A549 (cell line): Measurements from ENCODE around the gene GAL3ST2. TPM values are rescaled to one million over a fixed set of nuclear protein-coding genes. Genes with fewer than 3 reads are reported as not detected.

Experiments
- polyA plus RNA-seq, 4 experiments: library from polyadenylated mRNA; depleted of rRNA in 3 of 4; stranded (reverse); fragments of >200 nt; fragmentation: RNase III in 1 of 4; extraction: RNeasy Plus Mini Kit Qiagen cat#74134 plus additional on column Dnase treatment in 1 of 4; gene quantifications; 2 replicates in 3 of 4; 3 replicates in 1 of 4; pipeline ENCODE4 v1.2.3, GENCODE V29; 2011 to 2017

GAL3ST2 gene
- polyA plus RNA-seq, 2 of the 4 experiments (the other 2 are of a cell fraction) = 0.61 TPM; not detected in 1

Other genes starting within 250 kb of the GAL3ST2 start
- gene BOK, start 218.1 kb upstream of the GAL3ST2 start, polyA plus RNA-seq (2011; rRNA removed) = 5.0 and 5.5 TPM in 2 replicates
- gene BOK, start 218.1 kb upstream of the GAL3ST2 start, polyA plus RNA-seq (2017; fragmentation: RNase III; extraction: RNeasy Plus Mini Kit Qiagen cat#74134 plus additional on column Dnase treatment) = 12.0 to 13.0 TPM (median 12.6 TPM) in 3 replicates
- 36.1 and 37.3 TPM in 2 replicates for gene THAP4, start 139.7 kb upstream of the GAL3ST2 start, polyA plus RNA-seq (2011; rRNA removed)
- 51.0 to 56.7 TPM (median 53.2 TPM) in 3 replicates for gene THAP4, start 139.7 kb upstream of the GAL3ST2 start, polyA plus RNA-seq (2017; fragmentation: RNase III; extraction: RNeasy Plus Mini Kit Qiagen cat#74134 plus additional on column Dnase treatment)
- gene ATG4B, start 139.1 kb upstream of the GAL3ST2 start, polyA plus RNA-seq (2011; rRNA removed) = 75.2 and 75.6 TPM in 2 replicates
- 68.8 to 74.7 TPM (median 70.3 TPM) in 3 replicates for gene ATG4B, start 139.1 kb upstream of the GAL3ST2 start, polyA plus RNA-seq (2017; fragmentation: RNase III; extraction: RNeasy Plus Mini Kit Qiagen cat#74134 plus additional on column Dnase treatment)
- 62.7 and 68.7 TPM in 2 replicates for gene DTYMK, start 90.0 kb upstream of the GAL3ST2 start, polyA plus RNA-seq (2011; rRNA removed)
- gene DTYMK, start 90.0 kb upstream of the GAL3ST2 start, polyA plus RNA-seq (2017; fragmentation: RNase III; extraction: RNeasy Plus Mini Kit Qiagen cat#74134 plus additional on column Dnase treatment) = 90.7 to 99.5 TPM (median 98.9 TPM) in 3 replicates
- gene ING5, start 74.8 kb upstream of the GAL3ST2 start, polyA plus RNA-seq (2011; rRNA removed) = 28.4 and 28.6 TPM in 2 replicates
- 29.6 to 31.0 TPM (median 30.1 TPM) in 3 replicates for gene ING5, start 74.8 kb upstream of the GAL3ST2 start, polyA plus RNA-seq (2017; fragmentation: RNase III; extraction: RNeasy Plus Mini Kit Qiagen cat#74134 plus additional on column Dnase treatment)
- gene D2HGDH, start 42.2 kb upstream of the GAL3ST2 start, polyA plus RNA-seq (2011; rRNA removed) = 6.5 and 7.0 TPM in 2 replicates
- 16.5 to 18.8 TPM (median 18.5 TPM) in 3 replicates for gene D2HGDH, start 42.2 kb upstream of the GAL3ST2 start, polyA plus RNA-seq (2017; fragmentation: RNase III; extraction: RNeasy Plus Mini Kit Qiagen cat#74134 plus additional on column Dnase treatment)
- 0.08 and 0.13 TPM in 2 replicates for gene NEU4, start 32.4 kb downstream of the GAL3ST2 start, polyA plus RNA-seq (2011; rRNA removed)
- 0.19 to 0.70 TPM (median 0.25 TPM) in 3 replicates for gene NEU4, start 32.4 kb downstream of the GAL3ST2 start, polyA plus RNA-seq (2017; fragmentation: RNase III; extraction: RNeasy Plus Mini Kit Qiagen cat#74134 plus additional on column Dnase treatment)
- not detected in 2 replicates for gene PDCD1, start 82.1 kb downstream of the GAL3ST2 start, polyA plus RNA-seq (2011; rRNA removed)
- not detected in 3 replicates for gene PDCD1, start 82.1 kb downstream of the GAL3ST2 start, polyA plus RNA-seq (2017; fragmentation: RNase III; extraction: RNeasy Plus Mini Kit Qiagen cat#74134 plus additional on column Dnase treatment)
- not detected in 2 replicates for gene RTP5, start 92.9 kb downstream of the GAL3ST2 start, polyA plus RNA-seq (2011; rRNA removed)
- gene RTP5, start 92.9 kb downstream of the GAL3ST2 start, polyA plus RNA-seq (2017; fragmentation: RNase III; extraction: RNeasy Plus Mini Kit Qiagen cat#74134 plus additional on column Dnase treatment) = not detected in 3 replicates